NT2/D1 (cell line): ENCODE measurements around the gene YRDC.

ENCODE experiments used
- SUZ12 ChIP-seq: IDR thresholded peaks from 2 replicates; pipeline ENCODE4 v1.6.1; 2011; ENCODE audit not compliant: insufficient read length, insufficient read depth; ENCODE audit errors: extremely low read depth
- YY1 ChIP-seq: IDR thresholded peaks from 2 replicates; pipeline ENCODE4 v1.6.1; 2011; ENCODE audit not compliant: insufficient read length, insufficient read depth
- ZNF274 ChIP-seq: IDR thresholded peaks from 2 replicates; pipeline ENCODE4 v1.6.1; 2011; ENCODE audit warnings: mild to moderate bottlenecking, low read depth, low read length

- TF ChIP-seq ZNF274 (no peak), SUZ12 (no peak), YY1 (no peak)
These were observed 10.2 kb downstream of the YRDC start for GRCh38 chr1:37797750-37798345.
